ENCODE results near the gene GSTA4.
"Not testable (repeated sequence)": the region's sequence is repeated elsewhere in the genome, so short reads cannot be mapped to it uniquely, and the experiment has no call there.

The GSTA4 gene

GRCh38 chr6:53014063-53014462 lies 19.0 kb upstream of the GSTA4 start:
- no peak for DNase-seq (ENCODE audit: low read depth, low spot score)

GRCh38 chr6:53011979-53012378 lies 16.9 kb upstream of the GSTA4 start:
- DNase-seq (ENCODE audit: low read depth, low spot score), result no peak

- no peak for DNase-seq (ENCODE audit: low read depth, low spot score)
Measured at GRCh38 chr6:53010504-53010903, 15.4 kb upstream of the GSTA4 start.

- DNase-seq (ENCODE audit: low read depth, low spot score), result no peak
Measured at GRCh38 chr6:53009511-53009910, 14.4 kb upstream of the GSTA4 start.

- DNase-seq (ENCODE audit: low read depth, low spot score), result no peak
Measured at GRCh38 chr6:53009056-53009455, 14.0 kb upstream of the GSTA4 start.

- not testable (repeated sequence) for DNase-seq (ENCODE audit: low read depth, low spot score)
Measured at GRCh38 chr6:53008192-53008687, 13.2 kb upstream of the GSTA4 start.

- DNase-seq (ENCODE audit: low read depth, low spot score), result no peak
Measured at GRCh38 chr6:53005663-53006250, 10.7 kb upstream of the GSTA4 start.

GRCh38 chr6:52999456-52999855 lies 4.4 kb upstream of the GSTA4 start:
- DNase-seq (ENCODE audit: low read depth, low spot score), result no peak

- DNase-seq (ENCODE audit: low read depth, low spot score), result no peak
Measured at GRCh38 chr6:52998603-52999002, 3.5 kb upstream of the GSTA4 start.

GRCh38 chr6:52995913-52996645 lies 995 bp upstream of the GSTA4 start:
- no peak for DNase-seq (ENCODE audit: low read depth, low spot score)

- no peak for DNase-seq (ENCODE audit: low read depth, low spot score)
Measured at GRCh38 chr6:52994839-52995088, 320 bp downstream of the GSTA4 start.

GRCh38 chr6:52994031-52994838 lies 849 bp downstream of the GSTA4 start:
- no peak for DNase-seq (ENCODE audit: low read depth, low spot score)

GRCh38 chr6:52992980-52993920 lies 1.8 kb downstream of the GSTA4 start:
- DNase-seq (ENCODE audit: low read depth, low spot score), result no peak

GRCh38 chr6:52990342-52990741 lies 4.7 kb downstream of the GSTA4 start:
- no peak for DNase-seq (ENCODE audit: low read depth, low spot score)

- no peak for DNase-seq (ENCODE audit: low read depth, low spot score)
Measured at GRCh38 chr6:52985228-52985627, 9.9 kb downstream of the GSTA4 start.

GRCh38 chr6:52984247-52984646 lies 10.8 kb downstream of the GSTA4 start:
- DNase-seq (ENCODE audit: low read depth, low spot score), result no peak

- DNase-seq (ENCODE audit: low read depth, low spot score), result no peak
Measured at GRCh38 chr6:52983159-52983848, 11.8 kb downstream of the GSTA4 start.

GRCh38 chr6:52982680-52983079 lies 12.4 kb downstream of the GSTA4 start:
- no peak for DNase-seq (ENCODE audit: low read depth, low spot score)

GRCh38 chr6:52981222-52981900 lies 13.7 kb downstream of the GSTA4 start:
- DNase-seq (ENCODE audit: low read depth, low spot score), result no peak

GRCh38 chr6:52976591-52977035 lies 18.5 kb downstream of the GSTA4 start:
- DNase-seq (ENCODE audit: low read depth, low spot score), result no peak
